B cell (primary cell): ENCODE results near the gene MRAS. TPM values are rescaled to one million over a fixed set of nuclear protein-coding genes. Genes with fewer than 3 reads are reported as not detected.

Experiments used
- ATAC-seq: fragments of 200-7000 bp; cut with Tn5 transposase; one replicate; pipeline ENCODE4 v1.10.0; 2021; ENCODE audit warnings: low read depth, mild to moderate bottlenecking, moderate number of reproducible peaks, moderate library complexity
- CTCF ChIA-PET: fragments of 350-600 bp; sonication (Branson Sonifier 250); formaldehyde crosslinking; loops from one replicate; lab custom pipeline; 2021; ENCODE audit warnings: antibody characterized with exemption, inconsistent platforms; lab: Charles Lee
- POLR2A ChIA-PET: fragments of 350-600 bp; sonication (Branson Sonifier 250); formaldehyde crosslinking; loops from one replicate; lab custom pipeline; 2021; ENCODE audit warnings: antibody characterized with exemption; lab: Charles Lee
- DNase-seq: peaks from one replicate; pipeline ENCODE4 v3.0.0; 2013
- H2AFZ ChIP-seq: 2 replicates; pipeline ENCODE4 v1.6.1; 2012; ENCODE audit warnings: mild to moderate bottlenecking, low read depth, low read length; ENCODE audit not compliant: insufficient read depth, poor library complexity, severe bottlenecking
- H3K27ac ChIP-seq, 2 donors: 1 replicate in 1 of 2; 2 replicates in 1 of 2; pipeline ENCODE4 v1.5.1; 2012 to 2013; ENCODE audit warnings: low read length in 2 of 2, mild to moderate bottlenecking in 2 of 2, moderate library complexity in 1 of 2
- H3K27me3 ChIP-seq, 4 experiments: fragments of 200-600 bp in 1 of 4; sonication (generic) in 1 of 4; replicated peaks in 1 of 4; 1 replicate in 2 of 4; 2 replicates in 2 of 4; pipeline versions ENCODE4 v1.6.1 to v1.7.0; 2013 to 2016; ENCODE audit warnings: low read length in 3 of 4, mild to moderate bottlenecking in 2 of 4, mixed read lengths in 1 of 4, moderate library complexity in 1 of 4; ENCODE audit not compliant: insufficient read depth in 4 of 4, control insufficient read depth in 3 of 4; ENCODE audit errors: control extremely low read depth in 1 of 4
- H3K36me3 ChIP-seq, 2 experiments: replicated peaks in 1 of 2; 1 replicate in 1 of 2; 2 replicates in 1 of 2; pipeline versions ENCODE4 v1.6.1 to v1.7.1; 2013; ENCODE audit warnings: low read length in 1 of 2; ENCODE audit not compliant: insufficient read depth in 2 of 2, control insufficient read depth in 1 of 2; ENCODE audit errors: control extremely low read depth in 1 of 2, extremely low read depth in 1 of 2
- H3K4me1 ChIP-seq, 2 donors: fragments of 200-600 bp in 1 of 2; sonication (generic) in 1 of 2; 1 replicate in 1 of 2; 2 replicates in 1 of 2; pipeline versions ENCODE4 v1.5.1 to v1.6.1; 2013 to 2017; ENCODE audit warnings: low read length in 2 of 2; ENCODE audit not compliant: control insufficient read depth in 2 of 2, insufficient read depth in 2 of 2
- H3K4me2 ChIP-seq: replicated peaks from 2 replicates; pipeline ENCODE3; 2012; ENCODE audit warnings: mild to moderate bottlenecking, low read depth, low read length; ENCODE audit not compliant: poor library complexity, severe bottlenecking
- H3K4me3 ChIP-seq, 5 experiments: fragments of 200-600 bp in 1 of 5; sonication (generic) in 1 of 5; 1 replicate in 3 of 5; 2 replicates in 2 of 5; pipeline versions ENCODE4 v1.5.1 to v1.7.0; 2011 to 2016; ENCODE audit warnings: low read length in 4 of 5, mild to moderate bottlenecking in 4 of 5, low read depth in 2 of 5, control low read depth in 1 of 5, moderate library complexity in 1 of 5; ENCODE audit not compliant: insufficient read depth in 1 of 5; ENCODE audit errors: control extremely low read depth in 1 of 5, extremely low read depth in 1 of 5
- H3K79me2 ChIP-seq: fragments of 200-600 bp; sonication (generic); one replicate; pipeline ENCODE4 v1.6.0; 2016; ENCODE audit warnings: low read length; ENCODE audit not compliant: control insufficient read depth, insufficient read depth
- H3K9ac ChIP-seq: fragments of 200-600 bp; sonication (generic); 2 replicates; pipeline ENCODE4 v1.6.1; 2017; ENCODE audit warnings: mild to moderate bottlenecking, low read length, moderate library complexity
- H3K9me3 ChIP-seq, 3 donors: one replicate each; pipeline versions ENCODE4 v1.6.1 to v1.7.1; 2013; ENCODE audit warnings: low read length in 2 of 3; ENCODE audit not compliant: control insufficient read depth in 2 of 3, insufficient read depth in 1 of 3; ENCODE audit errors: control extremely low read depth in 1 of 3
- H4K20me1 ChIP-seq: 2 replicates; pipeline ENCODE4 v1.6.0; 2012; ENCODE audit warnings: mild to moderate bottlenecking, low read length; ENCODE audit not compliant: insufficient read depth, control insufficient read depth, poor library complexity, severe bottlenecking
- H3K27ac Mint-ChIP-seq: one replicate; pipeline ENCODE4 v1.8.0; 2021; ENCODE audit warnings: mixed read lengths
- H3K27me3 Mint-ChIP-seq: one replicate; pipeline ENCODE4 v1.8.0; 2021; ENCODE audit warnings: mixed read lengths
- H3K4me1 Mint-ChIP-seq: one replicate; pipeline ENCODE4 v1.8.0; 2021; ENCODE audit warnings: mixed read lengths
- H3K4me3 Mint-ChIP-seq: one replicate; pipeline ENCODE4 v1.8.0; 2021; ENCODE audit warnings: mixed read lengths
- H3K9me3 Mint-ChIP-seq: one replicate; pipeline ENCODE4 v1.8.0; 2022; ENCODE audit warnings: mixed read lengths; ENCODE audit not compliant: insufficient read depth
- CTCF ChIP-seq: fragments of 200-600 bp; IDR thresholded peaks from one replicate; pipeline ENCODE4 v1.8.0; 2022; ENCODE audit warnings: antibody characterized with exemption, mild to moderate bottlenecking
- EZH2 ChIP-seq: IDR thresholded peaks from 2 replicates; pipeline ENCODE4 v1.6.1; 2012; ENCODE audit warnings: borderline replicate concordance, low read depth, mild to moderate bottlenecking, moderate library complexity, low read length; ENCODE audit not compliant: insufficient read depth, poor library complexity, severe bottlenecking
- WGBS: methylation state at CpG from one replicate; pipeline ENCODE4 v1.1.5; 2013; ENCODE audit warnings: missing lambda C conversion rate; ENCODE audit not compliant: insufficient coverage; 5-methylcytosine and 5-hydroxymethylcytosine counted together
- intact Hi-C: fragments of 100-400 bp; cut with micrococcal nuclease; formaldehyde crosslinking; loops from one replicate; pipeline ENCODE4 v1.10.0; 2022
- polyA plus RNA-seq: library from polyadenylated mRNA; depleted of rRNA; stranded (reverse); fragments of >200 nt; gene quantifications from 2 replicates; pipeline ENCODE4 v1.2.3, GENCODE V29; 2012
- total RNA-seq, 2 donors: library from RNA; stranded (reverse); fragments of 120-200 nt in 1 of 2; gene quantifications; 1 replicate in 1 of 2; 2 replicates in 1 of 2; pipeline versions ENCODE4 v1.2.3 to v1.2.4, GENCODE V29; 2013 to 2022

Gene MRAS
- total and polyA plus RNA-seq, 2 donors (not counting 1 experiment from before 2014, with no cell fraction given), result 0.03 to 0.22 TPM

- POLR2A ChIA-PET, result no interaction called here
- peaks cover 62% of the 10 kb centered on the region for H3K27me3 Mint-ChIP-seq
Observed at GRCh38 chr3:138432576-138433240, 84.3 kb downstream of the MRAS start.

More at GRCh38 chr3:138432576-138433240, 84.3 kb downstream of the MRAS start:
- Histone ChIP-seq H3K9ac (no peak overlapping the region), H4K20me1 (no peaks in the 10 kb centered on the region), H3K27ac (no peak overlapping the region), H3K4me3 (no peak overlapping the region), H2AFZ (no peak overlapping the region), H3K4me1 (peaks cover 13 to 16% of the 10 kb centered on the region in 2 donors), H3K27me3 (peaks cover 0 to 46% (median 22%) of the 10 kb centered on the region in 4 experiments), H3K4me2 (no peak overlapping the region), H3K79me2 (no peaks in the 10 kb centered on the region), H3K9me3 (peaks cover 0 to 10% (median 0%) of the 10 kb centered on the region in 3 donors), H3K36me3 (no peaks in the 10 kb centered on the region)
- intact Hi-C loops, result no loop called here
- ATAC-seq (no peak), DNase-seq (no peak)
- WGBS, result no CpG with 5 or more reads among the region's 4 CpGs
- TF ChIP-seq EZH2, result no peak
- no peak for TF ChIP-seq CTCF
- Mint-ChIP-seq H3K4me1 (peaks cover 15% of the 10 kb centered on the region), H3K27ac (no peak overlapping the region), H3K9me3 (no peaks in the 10 kb centered on the region), H3K4me3 (no peak overlapping the region)
- CTCF ChIA-PET, result no interaction called here
